OCI-LY7 (cell line): Measurements from ENCODE around the gene IGSF21. TPM values are rescaled to one million over a fixed set of nuclear protein-coding genes. Genes with fewer than 3 reads are reported as not detected.

ENCODE experiments used
- BruUV-seq: library from RNA; stranded (reverse); fragments of 400-500 nt; replicated peaks from 2 replicates; lab custom pipeline; 2021; lab: Mats Ljungman, UMichigan
- CTCF ChIA-PET: fragments of 300-600 bp; sonication (Branson Sonifier 250); formaldehyde crosslinking; loops from one replicate; lab custom pipeline; 2022; ENCODE audit warnings: antibody characterized with exemption; ENCODE audit not compliant: unreplicated experiment; lab: Charles Lee
- POLR2A ChIA-PET: fragments of 300-600 bp; sonication (Branson Sonifier 250); formaldehyde crosslinking; loops from one replicate; lab custom pipeline; 2022; ENCODE audit warnings: antibody characterized with exemption; lab: Charles Lee
- DNase-seq: peaks from one replicate; pipeline ENCODE4 v3.0.0-alpha.2; 2015; ENCODE audit warnings: low spot score
- H2AFZ ChIP-seq: fragments of 200-600 bp; sonication (generic), shearing (Covaris generic); 2 replicates; pipeline ENCODE4 v1.6.1; 2014; ENCODE audit warnings: mild to moderate bottlenecking, antibody characterized with exemption, low read length, moderate library complexity
- H3K27ac ChIP-seq: fragments of 200-600 bp; sonication (generic); 2 replicates; pipeline ENCODE4 v1.5.1; 2014; ENCODE audit warnings: mixed run types, low read depth, mild to moderate bottlenecking, moderate library complexity, low read length, inconsistent platforms; ENCODE audit not compliant: poor library complexity, severe bottlenecking
- H3K36me3 ChIP-seq: fragments of 200-600 bp; sonication (generic); 2 replicates; pipeline ENCODE4 v1.6.1; 2014; ENCODE audit warnings: mild to moderate bottlenecking, antibody characterized with exemption, low read length, moderate library complexity, mixed read lengths; ENCODE audit not compliant: insufficient read depth
- H3K4me1 ChIP-seq: fragments of 200-600 bp; sonication (generic); 2 replicates; pipeline ENCODE4 v1.5.1; 2014; ENCODE audit warnings: mild to moderate bottlenecking, low read length; ENCODE audit not compliant: insufficient read depth, poor library complexity, severe bottlenecking
- H3K4me2 ChIP-seq: fragments of 200-600 bp; sonication (generic); 2 replicates; pipeline ENCODE4 v1.6.1; 2014; ENCODE audit warnings: mild to moderate bottlenecking, low read length
- H3K4me3 ChIP-seq: fragments of 200-600 bp; sonication (generic); 2 replicates; pipeline ENCODE4 v1.5.1; 2014; ENCODE audit warnings: mild to moderate bottlenecking, low read depth, low read length; ENCODE audit not compliant: poor library complexity, severe bottlenecking
- H3K79me2 ChIP-seq: fragments of 200-600 bp; sonication (generic); 2 replicates; pipeline ENCODE4 v1.6.1; 2016; ENCODE audit warnings: low read depth, mild to moderate bottlenecking, low read length, moderate library complexity, mixed read lengths; ENCODE audit not compliant: insufficient read depth
- H3K9me2 ChIP-seq: fragments of 200-600 bp; sonication (generic); 2 replicates; pipeline ENCODE4 v1.6.1; 2016; ENCODE audit warnings: mild to moderate bottlenecking, low read length, mixed read lengths; ENCODE audit not compliant: insufficient read depth
- H3K9me3 ChIP-seq: fragments of 200-600 bp; sonication (generic); 2 replicates; pipeline ENCODE4 v1.6.1; 2014; ENCODE audit warnings: mild to moderate bottlenecking, mixed run types, low read length, mixed read lengths
- H4K20me1 ChIP-seq: fragments of 200-600 bp; sonication (generic); 2 replicates; pipeline ENCODE4 v1.6.1; 2014; ENCODE audit warnings: mild to moderate bottlenecking, antibody characterized with exemption, low read length, moderate library complexity, mixed read lengths; ENCODE audit not compliant: insufficient read depth
- EZH2phosphoT487 ChIP-seq: fragments of 200-600 bp; sonication (generic); IDR thresholded peaks from 2 replicates; pipeline ENCODE4 v1.6.1; 2018; ENCODE audit warnings: low read depth, borderline replicate concordance, mild to moderate bottlenecking, mixed run types, antibody characterized with exemption, low read length, moderate library complexity, mixed read lengths
- intact Hi-C: fragments of 100-400 bp; cut with micrococcal nuclease; formaldehyde crosslinking; loops from one replicate; pipeline ENCODE4 v1.10.0; 2022; ENCODE audit not compliant: unreplicated experiment
- total RNA-seq, 2 experiments: library from RNA; depleted of rRNA in 1 of 2; stranded (reverse); fragments of >200 nt in 1 of 2; shearing (Covaris generic) in 1 of 2; gene quantifications; 2 replicates each; pipeline ENCODE4 v1.2.3, GENCODE V29; 2014 to 2022
- TF ChIP-seq, protein P1 (sequence below): fragments of 200-600 bp; sonication (generic); conservative IDR thresholded peaks from 2 replicates; pipeline ENCODE4 v1.5.1; 2014; ENCODE audit warnings: mild to moderate bottlenecking, antibody characterized with exemption, low read length, moderate library complexity, mixed read lengths

The IGSF21 gene
- total RNA-seq, 2 experiments from 2014 or later, result 0.17 TPM; not detected in 1

DNA sequence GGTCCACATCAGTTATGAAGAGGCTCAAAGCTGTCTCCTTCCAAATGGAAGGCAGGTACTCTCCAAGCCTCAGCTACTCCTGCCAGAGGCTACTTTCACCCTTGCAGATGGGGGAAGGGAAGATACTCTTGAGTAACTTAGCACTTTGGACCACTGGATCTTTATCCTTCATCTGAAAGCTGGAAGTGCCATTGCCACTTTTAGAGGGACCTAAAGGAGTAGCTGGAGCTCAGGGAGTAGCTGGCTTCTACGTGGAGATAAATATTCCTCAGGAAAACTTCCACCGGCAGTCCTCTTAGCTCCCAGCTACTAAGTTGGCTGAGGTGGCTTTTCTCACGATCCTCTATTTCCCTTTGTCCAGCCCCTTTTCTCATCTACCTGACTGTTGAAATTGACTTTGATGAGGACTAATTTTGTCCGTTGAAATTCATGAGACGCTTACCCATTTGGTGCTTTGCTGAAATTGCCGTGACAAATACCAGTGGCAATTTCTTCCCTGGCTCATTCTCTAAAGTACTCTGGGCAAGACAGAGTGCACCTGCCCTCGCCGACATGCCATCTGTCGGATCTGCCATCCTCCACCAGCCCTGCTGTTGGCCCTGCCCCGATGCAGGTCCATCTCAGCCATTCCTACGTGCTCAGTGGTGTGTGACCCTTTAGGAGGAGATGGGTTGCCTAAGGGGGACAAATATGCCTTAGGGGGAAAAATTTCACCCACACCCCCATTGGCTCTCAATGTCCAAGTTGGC lies 13.6 kb downstream of the IGSF21 start:
- H3K4me3 ChIP-seq, result no peak overlapping the region
- no peak overlapping the region for H3K27ac ChIP-seq
- no peak overlapping the region for H2AFZ ChIP-seq
- no peak for DNase-seq
- BruUV-seq, result no TSS peak
- H3K9me3 ChIP-seq, result no peaks in the 10 kb centered on the region
- no peaks in the 10 kb centered on the region for H3K79me2 ChIP-seq
- no peaks in the 10 kb centered on the region for H3K36me3 ChIP-seq
- intact Hi-C loops, result no loop called here
- H3K4me1 ChIP-seq, result no peaks in the 10 kb centered on the region
- ChIA-PET POLR2A (interaction anchor here (0.9 kb wide), 1 partner anchor 10 kb away, joined by 3 read pairs; no protein-coding TSS in a partner anchor), CTCF (no interaction called here)
- H4K20me1 ChIP-seq, result no peaks in the 10 kb centered on the region
- no peak for TF ChIP-seq EZH2phosphoT487
- TF ChIP-seq, protein P1, sequence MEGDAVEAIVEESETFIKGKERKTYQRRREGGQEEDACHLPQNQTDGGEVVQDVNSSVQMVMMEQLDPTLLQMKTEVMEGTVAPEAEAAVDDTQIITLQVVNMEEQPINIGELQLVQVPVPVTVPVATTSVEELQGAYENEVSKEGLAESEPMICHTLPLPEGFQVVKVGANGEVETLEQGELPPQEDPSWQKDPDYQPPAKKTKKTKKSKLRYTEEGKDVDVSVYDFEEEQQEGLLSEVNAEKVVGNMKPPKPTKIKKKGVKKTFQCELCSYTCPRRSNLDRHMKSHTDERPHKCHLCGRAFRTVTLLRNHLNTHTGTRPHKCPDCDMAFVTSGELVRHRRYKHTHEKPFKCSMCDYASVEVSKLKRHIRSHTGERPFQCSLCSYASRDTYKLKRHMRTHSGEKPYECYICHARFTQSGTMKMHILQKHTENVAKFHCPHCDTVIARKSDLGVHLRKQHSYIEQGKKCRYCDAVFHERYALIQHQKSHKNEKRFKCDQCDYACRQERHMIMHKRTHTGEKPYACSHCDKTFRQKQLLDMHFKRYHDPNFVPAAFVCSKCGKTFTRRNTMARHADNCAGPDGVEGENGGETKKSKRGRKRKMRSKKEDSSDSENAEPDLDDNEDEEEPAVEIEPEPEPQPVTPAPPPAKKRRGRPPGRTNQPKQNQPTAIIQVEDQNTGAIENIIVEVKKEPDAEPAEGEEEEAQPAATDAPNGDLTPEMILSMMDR, result no peak
- no peak overlapping the region for H3K4me2 ChIP-seq
- H3K9me2 ChIP-seq, result no peaks in the 10 kb centered on the region

DNA sequence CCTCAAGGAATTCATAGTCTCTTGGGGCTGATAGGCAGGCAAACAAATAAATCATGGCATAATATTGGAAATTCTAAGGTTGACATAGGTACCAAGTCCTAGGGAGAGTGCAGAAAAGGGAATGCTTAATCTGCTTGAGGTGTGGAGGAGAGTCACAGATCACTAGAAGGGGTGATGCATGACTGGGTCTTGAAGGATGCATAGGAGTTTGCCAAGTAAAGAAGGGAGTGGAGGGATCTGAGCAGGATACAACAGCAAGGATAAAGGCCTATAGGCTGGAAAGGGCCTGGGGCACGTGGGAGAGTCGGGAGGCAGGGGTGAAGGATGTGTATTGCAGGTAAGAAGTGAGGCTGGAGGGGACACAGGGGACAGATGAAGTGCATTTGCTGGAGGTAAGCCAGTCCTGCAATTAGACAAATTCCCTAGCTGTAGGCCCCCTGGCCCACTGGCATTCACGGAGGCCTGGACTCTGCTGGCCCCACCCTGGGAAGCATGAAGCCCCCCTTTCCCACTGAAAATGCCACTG lies 15.9 kb downstream of the IGSF21 start:
- intact Hi-C loops, result no loop called here
- Histone ChIP-seq H3K9me2 (no peaks in the 10 kb centered on the region), H3K4me2 (no peak overlapping the region), H3K4me1 (no peaks in the 10 kb centered on the region), H3K79me2 (no peaks in the 10 kb centered on the region), H4K20me1 (no peaks in the 10 kb centered on the region), H3K27ac (no peak overlapping the region), H3K9me3 (no peaks in the 10 kb centered on the region), H3K4me3 (no peak overlapping the region), H3K36me3 (no peaks in the 10 kb centered on the region), H2AFZ (no peak overlapping the region)
- BruUV-seq, result no TSS peak
- TF ChIP-seq, protein P1, result no peak
- no peak for TF ChIP-seq EZH2phosphoT487
- CTCF ChIA-PET, result no interaction called here
- DNase-seq, result no peak
- POLR2A ChIA-PET, result no interaction called here

DNA sequence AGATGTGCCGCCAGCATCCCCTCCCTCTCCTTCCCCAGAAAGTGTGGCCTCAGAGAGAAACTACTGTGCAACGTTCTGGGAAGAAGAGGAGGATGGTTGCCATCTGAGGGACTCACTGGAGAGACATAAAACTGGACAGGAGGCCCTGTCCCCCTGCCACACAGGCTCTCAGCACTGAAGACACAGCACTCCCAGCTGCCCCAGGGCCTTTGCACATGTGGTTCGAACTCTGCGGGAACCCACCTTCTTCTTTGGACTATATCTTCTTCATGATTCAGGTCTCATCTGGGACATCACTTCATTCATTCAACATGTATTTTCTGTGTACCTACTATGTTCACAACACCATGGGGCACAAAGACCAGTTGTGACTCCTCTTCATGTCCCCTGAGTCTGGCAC lies 17.4 kb downstream of the IGSF21 start:
- no peak overlapping the region for H3K4me2 ChIP-seq
- H4K20me1 ChIP-seq, result no peaks in the 10 kb centered on the region
- POLR2A ChIA-PET, result no interaction called here
- H3K9me2 ChIP-seq, result no peaks in the 10 kb centered on the region
- H2AFZ ChIP-seq, result no peak overlapping the region
- intact Hi-C loops, result no loop called here
- no peaks in the 10 kb centered on the region for H3K4me1 ChIP-seq
- H3K79me2 ChIP-seq, result no peaks in the 10 kb centered on the region
- no peak overlapping the region for H3K4me3 ChIP-seq
- H3K27ac ChIP-seq, result no peak overlapping the region
- H3K36me3 ChIP-seq, result no peaks in the 10 kb centered on the region
- DNase-seq, result no peak
- TF ChIP-seq EZH2phosphoT487, result no peak
- TF ChIP-seq, protein P1, result no peak
- BruUV-seq, result no TSS peak
- CTCF ChIA-PET, result no interaction called here
- H3K9me3 ChIP-seq, result no peaks in the 10 kb centered on the region
